Activated CD4-positive, alpha-beta T cell treated with anti-CD3 and anti-CD28 coated beads, Interleukin-2, amount 50 U/mL, for 1 hour (primary cell): ENCODE measurements around the gene DRC1.
A peak's percentile ranks its signal among the peaks of the same experiment; 100 is the strongest.

Experiments used
- DNase-seq: peaks from one replicate; pipeline ENCODE4 v3.0.0-alpha.2; 2020

Gene DRC1

GRCh38 chr2:26495705-26496297, 94.1 kb downstream of the DRC1 start:
- no peak for DNase-seq

- no peak for DNase-seq
These were observed 98.7 kb downstream of the DRC1 start for GRCh38 chr2:26500406-26500805.

- peak; percentile 75 for DNase-seq
These were observed 101.6 kb downstream of the DRC1 start for GRCh38 chr2:26503231-26503880.

- no peak for DNase-seq
These were observed 102.3 kb downstream of the DRC1 start for GRCh38 chr2:26504002-26504401.

- DNase-seq = no peak
These were observed 104.6 kb downstream of the DRC1 start for GRCh38 chr2:26506279-26506678.
